ENCODE data around the gene MCM7.

MCM7 gene

DNA sequence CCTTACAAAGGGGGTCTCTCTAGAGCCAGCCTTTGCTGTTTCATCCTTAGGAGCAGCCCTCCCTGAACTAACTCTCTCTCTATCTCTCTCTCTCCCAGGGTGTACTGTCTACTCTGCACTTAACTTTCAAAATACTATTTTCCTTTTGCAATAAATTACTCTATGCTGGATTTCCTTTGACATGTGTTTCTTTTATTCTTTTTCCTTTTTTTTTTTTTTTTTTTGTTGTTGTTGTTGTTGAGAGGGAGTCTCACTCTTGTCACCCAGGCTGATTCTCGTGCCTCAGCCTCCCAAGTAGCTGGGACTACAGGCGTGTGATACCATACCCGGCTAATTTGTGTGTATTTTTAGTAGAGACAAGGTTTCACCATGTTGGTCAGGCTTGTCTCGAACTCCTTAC is 18.2 kb downstream of the MCM7 start:
- no CpG with 5 or more reads among the region's 4 CpGs for WGBS (ENCODE audit: insufficient coverage, insufficient read length)
- Histone ChIP-seq H3K27me3 (ENCODE audit: control insufficient read depth, insufficient read depth, low read length) (no peaks in the 10 kb centered on the region), H3K9me3 (ENCODE audit: control insufficient read depth, insufficient read depth, low read length) (no peaks in the 10 kb centered on the region), H3K27ac (ENCODE audit: low read length) (no peak overlapping the region), H3K4me1 (ENCODE audit: control insufficient read depth, insufficient read depth, low read length) (peaks cover 3% of the 10 kb centered on the region; the same call in 1 of the 2 replicates), H3K4me3 (ENCODE audit: low read length) (no peak overlapping the region), H3K36me3 (ENCODE audit: control insufficient read depth, insufficient read depth, low read length) (peaks cover 4% of the 10 kb centered on the region; the same call in 1 of the 2 replicates)
- DNase-seq (ENCODE audit: low read depth, low spot score), result no peak

DNA sequence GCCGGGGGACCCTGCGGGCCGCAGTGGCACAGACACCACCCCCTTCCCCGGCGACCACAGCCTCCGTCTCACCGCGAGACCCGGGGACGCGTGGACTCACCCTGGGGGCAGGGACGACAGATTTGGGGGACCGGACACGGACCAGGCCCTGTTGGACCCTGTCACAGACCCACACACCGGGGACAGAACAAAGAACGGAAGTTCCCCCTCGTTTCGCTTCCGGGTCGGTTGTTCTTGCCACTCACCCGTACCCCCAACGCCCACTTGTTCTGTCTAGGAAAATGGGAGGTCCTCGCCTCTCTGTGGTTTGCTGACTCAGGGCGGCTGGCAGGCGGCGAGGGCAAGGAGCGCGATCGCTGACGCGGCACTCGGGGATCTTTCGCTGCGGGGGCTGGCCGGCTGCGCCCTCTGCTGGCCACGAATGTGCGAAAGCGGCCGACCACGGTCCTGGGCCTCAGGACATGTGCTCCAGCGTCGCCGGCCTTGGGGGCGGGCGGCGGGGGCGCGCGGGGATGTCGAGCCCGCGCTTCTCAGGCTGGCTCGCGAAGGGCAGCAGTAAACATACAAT is 19.6 kb downstream of the MCM7 start, which contains the start of gene ZNF3:
TSS of gene ZNF3 (minus strand) at position 189 of the 568 bp plus-strand sequence. CDS start 4,366 bp downstream, outside the sequence.
- H3K9me3 ChIP-seq (ENCODE audit: control insufficient read depth, insufficient read depth, low read length), result no peaks in the 10 kb centered on the region
- no peaks in the 10 kb centered on the region for H3K27me3 ChIP-seq (ENCODE audit: control insufficient read depth, insufficient read depth, low read length)
- no CpG with 5 or more reads among the region's 55 CpGs for WGBS (ENCODE audit: insufficient coverage, insufficient read length)
- peaks cover 10% of the 10 kb centered on the region; the same call in 1 of the 2 replicates for H3K36me3 ChIP-seq (ENCODE audit: control insufficient read depth, insufficient read depth, low read length)
- DNase-seq (ENCODE audit: low read depth, low spot score), result peak; percentile 98
- H3K27ac ChIP-seq (ENCODE audit: low read length), result no peak within 1 kb of the TSS
- H3K4me3 ChIP-seq (ENCODE audit: low read length), result peak within 1 kb of the TSS; percentile 96
- peaks cover 3% of the 10 kb centered on the region; the same call in 1 of the 2 replicates for H3K4me1 ChIP-seq (ENCODE audit: control insufficient read depth, insufficient read depth, low read length)

DNA sequence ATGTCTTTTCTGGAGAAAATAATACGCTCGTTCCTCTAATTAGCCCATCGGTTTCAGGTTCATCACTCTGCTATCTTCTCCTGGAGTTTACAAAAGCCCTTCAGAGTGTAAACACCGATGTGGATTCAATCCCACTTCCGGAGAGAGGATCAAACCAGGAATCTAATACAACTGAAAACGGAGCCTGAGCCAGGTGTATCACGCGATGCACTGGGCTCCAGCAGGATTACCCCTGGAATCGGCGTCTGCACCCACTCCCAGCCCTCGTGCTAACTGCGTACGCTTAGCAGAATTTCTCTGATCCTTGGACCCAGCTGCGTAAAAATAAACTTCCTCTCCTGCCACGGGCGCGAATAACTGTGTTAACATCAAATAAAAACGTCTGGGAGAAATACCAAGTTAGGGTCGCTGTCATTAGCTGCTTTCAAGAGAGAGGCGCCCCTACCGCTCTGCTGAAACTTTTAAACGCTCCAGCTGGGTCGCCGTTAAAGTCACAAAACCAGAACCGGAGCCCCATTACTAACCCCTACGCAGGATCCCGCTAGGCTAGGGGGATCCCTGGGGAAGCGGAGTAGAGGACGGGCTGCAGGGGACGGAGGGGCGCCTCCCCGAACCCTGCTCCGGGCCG is 20.2 kb downstream of the MCM7 start:
- H3K27me3 ChIP-seq (ENCODE audit: control insufficient read depth, insufficient read depth, low read length), result no peaks in the 10 kb centered on the region
- DNase-seq (ENCODE audit: low read depth, low spot score), result no peak
- no CpG with 5 or more reads among the region's 34 CpGs for WGBS (ENCODE audit: insufficient coverage, insufficient read length)
- H3K9me3 ChIP-seq (ENCODE audit: control insufficient read depth, insufficient read depth, low read length), result no peaks in the 10 kb centered on the region
- peaks cover 13% of the 10 kb centered on the region; the same call in 1 of the 2 replicates for H3K36me3 ChIP-seq (ENCODE audit: control insufficient read depth, insufficient read depth, low read length)
- peaks cover 3% of the 10 kb centered on the region; the same call in 1 of the 2 replicates for H3K4me1 ChIP-seq (ENCODE audit: control insufficient read depth, insufficient read depth, low read length)
- H3K4me3 ChIP-seq (ENCODE audit: low read length), result peak overlapping the region; percentile 96
- no peak overlapping the region for H3K27ac ChIP-seq (ENCODE audit: low read length)

DNA sequence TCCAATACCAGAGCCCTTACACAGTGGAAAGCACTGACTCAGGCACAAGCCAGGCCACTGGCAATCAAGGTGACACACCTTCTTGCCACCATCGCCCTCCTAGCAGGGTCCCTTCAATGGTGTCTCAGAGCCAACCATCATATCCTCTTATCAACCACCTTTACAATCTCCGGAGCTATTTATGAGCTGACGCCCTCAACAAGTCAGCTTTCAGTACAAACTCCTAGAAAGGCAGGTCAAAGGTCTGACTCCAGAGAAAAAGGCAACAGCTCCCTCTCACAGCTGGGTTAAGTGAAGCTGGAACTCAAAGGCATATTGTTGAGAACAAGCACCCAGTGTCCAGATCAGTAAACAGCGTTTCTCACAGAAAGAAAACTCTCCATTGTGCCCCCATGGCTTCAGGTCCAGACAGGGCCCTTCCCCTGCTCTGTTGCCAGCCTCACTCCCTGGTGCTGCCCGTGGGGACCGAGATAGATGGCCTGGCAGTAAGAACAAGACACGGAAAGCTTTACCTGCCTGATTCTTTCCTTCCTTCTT is 22.1 kb downstream of the MCM7 start:
- no CpG with 5 or more reads among the region's 7 CpGs for WGBS (ENCODE audit: insufficient coverage, insufficient read length)
- peaks cover 29% of the 10 kb centered on the region for H3K36me3 ChIP-seq (ENCODE audit: control insufficient read depth, insufficient read depth, low read length)
- no peaks in the 10 kb centered on the region for H3K27me3 ChIP-seq (ENCODE audit: control insufficient read depth, insufficient read depth, low read length)
- no peak for DNase-seq (ENCODE audit: low read depth, low spot score)
- H3K27ac ChIP-seq (ENCODE audit: low read length), result no peak overlapping the region
- H3K4me1 ChIP-seq (ENCODE audit: control insufficient read depth, insufficient read depth, low read length), result peaks cover 3% of the 10 kb centered on the region; the same call in 1 of the 2 replicates
- no peak overlapping the region for H3K4me3 ChIP-seq (ENCODE audit: low read length)
- H3K9me3 ChIP-seq (ENCODE audit: control insufficient read depth, insufficient read depth, low read length), result no peaks in the 10 kb centered on the region

DNA sequence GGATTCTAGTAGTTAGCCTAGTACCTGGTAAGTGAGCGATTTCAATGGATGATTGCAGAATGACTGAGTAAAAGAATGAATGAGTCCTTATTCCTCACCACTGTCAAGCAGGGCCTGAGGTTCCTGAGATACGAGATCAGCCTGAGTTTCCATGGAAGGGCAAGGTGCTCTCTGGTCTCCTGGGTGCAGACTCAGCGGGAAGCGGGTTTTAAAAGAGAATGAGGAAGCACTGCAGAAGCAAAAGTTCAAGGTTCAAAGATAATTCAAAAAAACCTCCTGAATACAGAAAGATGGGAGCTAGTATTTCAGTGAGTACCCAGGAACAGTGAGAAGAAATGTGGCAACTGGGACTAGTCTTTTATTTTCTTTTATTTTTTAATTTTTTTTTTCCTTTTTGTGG is 24.0 kb downstream of the MCM7 start:
- Histone ChIP-seq H3K9me3 (ENCODE audit: control insufficient read depth, insufficient read depth, low read length) (peaks cover 5% of the 10 kb centered on the region), H3K36me3 (ENCODE audit: control insufficient read depth, insufficient read depth, low read length) (peaks cover 45% of the 10 kb centered on the region), H3K4me3 (ENCODE audit: low read length) (no peak overlapping the region), H3K27me3 (ENCODE audit: control insufficient read depth, insufficient read depth, low read length) (no peaks in the 10 kb centered on the region), H3K27ac (ENCODE audit: low read length) (no peak overlapping the region), H3K4me1 (ENCODE audit: control insufficient read depth, insufficient read depth, low read length) (peaks cover 3% of the 10 kb centered on the region; the same call in 1 of the 2 replicates)
- WGBS (ENCODE audit: insufficient coverage, insufficient read length), result no CpG with 5 or more reads among the region's 4 CpGs
- DNase-seq (ENCODE audit: low read depth, low spot score), result no peak

DNA sequence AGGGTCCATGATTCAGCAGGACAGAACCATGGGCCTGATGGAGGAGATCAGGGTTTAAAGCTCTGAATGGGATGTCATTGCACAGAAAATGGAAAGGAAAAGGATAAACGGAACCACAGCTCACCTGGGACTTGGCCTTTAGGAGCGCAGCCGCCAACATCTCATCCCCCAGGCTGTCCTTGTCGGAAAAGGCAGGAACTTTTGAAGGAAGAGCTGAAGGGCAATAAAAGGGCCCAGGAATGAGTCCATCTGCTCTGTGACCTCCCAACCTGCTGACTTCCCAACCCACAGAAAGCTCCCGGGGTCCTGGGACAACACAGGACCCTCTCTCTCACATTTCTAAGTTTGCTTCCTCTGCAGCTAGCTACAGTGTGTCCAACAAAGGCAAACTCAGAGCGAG is 25.8 kb downstream of the MCM7 start:
- peaks cover 63% of the 10 kb centered on the region for H3K36me3 ChIP-seq (ENCODE audit: control insufficient read depth, insufficient read depth, low read length)
- no peak overlapping the region for H3K27ac ChIP-seq (ENCODE audit: low read length)
- no peak overlapping the region for H3K4me3 ChIP-seq (ENCODE audit: low read length)
- H3K9me3 ChIP-seq (ENCODE audit: control insufficient read depth, insufficient read depth, low read length), result peaks cover 22% of the 10 kb centered on the region
- WGBS (ENCODE audit: insufficient coverage, insufficient read length), result no CpG with 5 or more reads among the region's 6 CpGs
- peaks cover 3% of the 10 kb centered on the region; the same call in 1 of the 2 replicates for H3K4me1 ChIP-seq (ENCODE audit: control insufficient read depth, insufficient read depth, low read length)
- no peaks in the 10 kb centered on the region for H3K27me3 ChIP-seq (ENCODE audit: control insufficient read depth, insufficient read depth, low read length)
- DNase-seq (ENCODE audit: low read depth, low spot score), result no peak

DNA sequence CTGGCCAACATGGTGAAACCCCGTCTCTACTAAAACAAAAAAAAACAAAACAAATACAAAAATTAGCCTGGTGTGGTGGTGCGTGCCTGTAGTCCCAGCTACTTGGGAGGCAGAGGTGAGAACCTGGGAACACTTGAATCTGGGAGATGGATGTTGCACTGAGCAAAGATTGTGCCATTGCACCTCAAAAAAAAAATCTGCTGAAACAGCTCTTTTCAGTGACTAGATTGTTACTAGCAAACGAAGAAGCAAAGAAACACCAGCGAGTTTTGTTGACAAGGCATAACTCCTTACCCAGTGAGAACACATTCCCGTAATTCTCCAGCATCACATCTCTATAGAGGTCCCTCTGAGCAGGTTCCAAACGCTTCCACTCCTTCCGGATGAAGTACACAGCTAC is 26.4 kb downstream of the MCM7 start:
- H3K36me3 ChIP-seq (ENCODE audit: control insufficient read depth, insufficient read depth, low read length), result peaks cover 69% of the 10 kb centered on the region
- H3K4me1 ChIP-seq (ENCODE audit: control insufficient read depth, insufficient read depth, low read length), result no peaks in the 10 kb centered on the region
- H3K4me3 ChIP-seq (ENCODE audit: low read length), result no peak overlapping the region
- H3K27ac ChIP-seq (ENCODE audit: low read length), result no peak overlapping the region
- H3K9me3 ChIP-seq (ENCODE audit: control insufficient read depth, insufficient read depth, low read length), result peaks cover 24% of the 10 kb centered on the region
- H3K27me3 ChIP-seq (ENCODE audit: control insufficient read depth, insufficient read depth, low read length), result no peaks in the 10 kb centered on the region
- no peak for DNase-seq (ENCODE audit: low read depth, low spot score)
- WGBS (ENCODE audit: insufficient coverage, insufficient read length), result no CpG with 5 or more reads among the region's 7 CpGs

DNA sequence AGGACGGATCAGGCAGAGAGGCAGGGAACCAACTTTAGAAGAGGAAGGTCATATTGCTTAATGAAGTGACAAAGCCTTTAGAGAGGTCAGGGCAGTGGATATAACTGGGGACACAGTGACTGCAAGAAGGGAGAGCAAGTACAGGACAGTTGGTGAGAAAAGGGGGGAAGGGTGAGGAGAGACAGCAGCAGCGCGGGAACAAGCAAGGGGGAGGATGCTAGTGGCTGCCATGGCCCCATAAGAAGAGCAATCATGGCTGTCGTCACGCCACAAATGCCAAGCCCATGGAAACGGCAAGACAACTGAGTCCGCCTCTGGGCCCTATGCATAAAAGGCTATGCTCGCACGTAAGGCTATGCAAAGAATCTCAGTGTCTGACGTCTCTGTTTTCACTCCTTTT is 28.7 kb downstream of the MCM7 start:
- H3K4me3 ChIP-seq (ENCODE audit: low read length), result no peak overlapping the region
- H3K27ac ChIP-seq (ENCODE audit: low read length), result no peak overlapping the region
- no CpG with 5 or more reads among the region's 10 CpGs for WGBS (ENCODE audit: insufficient coverage, insufficient read length)
- H3K27me3 ChIP-seq (ENCODE audit: control insufficient read depth, insufficient read depth, low read length), result no peaks in the 10 kb centered on the region
- no peaks in the 10 kb centered on the region for H3K4me1 ChIP-seq (ENCODE audit: control insufficient read depth, insufficient read depth, low read length)
- H3K36me3 ChIP-seq (ENCODE audit: control insufficient read depth, insufficient read depth, low read length), result peaks cover 66% of the 10 kb centered on the region
- H3K9me3 ChIP-seq (ENCODE audit: control insufficient read depth, insufficient read depth, low read length), result peaks cover 24% of the 10 kb centered on the region
- DNase-seq (ENCODE audit: low read depth, low spot score), result no peak

DNA sequence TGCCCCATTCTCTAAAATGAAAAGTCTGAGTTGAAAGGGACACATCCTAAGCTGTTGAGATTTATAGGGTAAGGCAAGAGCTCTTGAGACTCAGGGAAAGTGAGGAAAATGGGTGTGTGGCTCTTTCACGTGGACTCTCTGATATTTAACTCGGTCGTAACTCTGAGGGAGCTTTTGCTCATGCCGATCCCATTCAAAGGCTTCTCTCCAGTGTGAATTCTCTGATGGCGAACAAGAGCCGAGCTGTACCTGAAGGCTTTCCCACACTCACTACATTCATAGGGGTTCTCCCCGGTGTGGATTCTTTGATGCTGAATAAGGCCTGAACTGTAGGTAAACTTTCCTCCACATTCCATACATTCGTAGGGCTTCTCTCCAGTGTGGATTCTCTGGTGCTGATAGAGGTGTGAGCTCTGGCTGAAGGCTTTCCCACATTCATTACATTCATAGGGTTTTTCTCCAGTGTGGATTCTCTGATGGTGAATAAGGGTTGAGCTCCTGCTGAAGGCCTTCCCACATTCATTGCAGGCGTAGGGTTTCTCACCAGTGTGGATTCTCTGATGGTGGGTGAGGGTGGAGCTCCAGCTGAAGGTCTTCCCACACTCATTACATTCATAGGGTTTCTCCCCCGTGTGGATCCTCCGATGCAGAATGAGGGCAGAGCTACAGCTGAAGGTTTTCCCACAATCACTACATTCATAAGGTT is 30.0 kb downstream of the MCM7 start:
- peaks cover 24% of the 10 kb centered on the region for H3K9me3 ChIP-seq (ENCODE audit: control insufficient read depth, insufficient read depth, low read length)
- whole genome bisulfite sequencing (ENCODE audit: insufficient coverage, insufficient read length), result no CpG with 5 or more reads among the region's 11 CpGs
- H3K4me3 ChIP-seq (ENCODE audit: low read length), result no peak overlapping the region
- peaks cover 57% of the 10 kb centered on the region for H3K36me3 ChIP-seq (ENCODE audit: control insufficient read depth, insufficient read depth, low read length)
- H3K27me3 ChIP-seq (ENCODE audit: control insufficient read depth, insufficient read depth, low read length), result no peaks in the 10 kb centered on the region
- no peak overlapping the region for H3K27ac ChIP-seq (ENCODE audit: low read length)
- H3K4me1 ChIP-seq (ENCODE audit: control insufficient read depth, insufficient read depth, low read length), result no peaks in the 10 kb centered on the region
- DNase-seq (ENCODE audit: low read depth, low spot score), result no peak

DNA sequence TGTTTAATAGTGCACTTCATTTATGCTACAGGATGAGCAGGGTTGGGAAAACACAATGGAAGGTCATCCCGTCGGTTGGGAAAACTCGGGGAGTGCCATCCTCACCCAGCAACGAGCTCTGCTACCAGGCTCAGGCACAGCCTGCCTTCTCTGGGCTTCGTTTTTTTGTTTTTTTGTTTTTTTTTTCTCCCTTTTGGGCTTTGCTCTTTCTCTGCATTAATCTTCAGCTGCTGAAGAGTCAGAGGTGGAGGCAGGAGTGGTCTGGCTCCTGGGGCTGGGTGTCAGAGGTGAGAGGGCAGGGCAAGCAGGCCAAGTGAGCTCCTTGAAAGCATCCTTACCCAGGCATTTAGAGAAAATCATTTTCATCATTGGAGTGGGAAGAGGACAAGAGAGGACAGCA is 31.2 kb downstream of the MCM7 start:
- H3K4me1 ChIP-seq (ENCODE audit: control insufficient read depth, insufficient read depth, low read length), result no peaks in the 10 kb centered on the region
- peaks cover 24% of the 10 kb centered on the region for H3K9me3 ChIP-seq (ENCODE audit: control insufficient read depth, insufficient read depth, low read length)
- no peak for DNase-seq (ENCODE audit: low read depth, low spot score)
- peaks cover 49% of the 10 kb centered on the region for H3K36me3 ChIP-seq (ENCODE audit: control insufficient read depth, insufficient read depth, low read length)
- no peak overlapping the region for H3K4me3 ChIP-seq (ENCODE audit: low read length)
- H3K27me3 ChIP-seq (ENCODE audit: control insufficient read depth, insufficient read depth, low read length), result no peaks in the 10 kb centered on the region
- WGBS (ENCODE audit: insufficient coverage, insufficient read length), result no CpG with 5 or more reads among the region's 5 CpGs
- H3K27ac ChIP-seq (ENCODE audit: low read length), result no peak overlapping the region
